Epidermal melanocyte (primary cell): ENCODE results near the gene EEFSEC.

Experiments
- DNase-seq: peaks from one replicate; pipeline ENCODE4 v3.0.0; 2011; ENCODE audit warnings: low spot score; ENCODE audit not compliant: insufficient read length

EEFSEC gene

DNA sequence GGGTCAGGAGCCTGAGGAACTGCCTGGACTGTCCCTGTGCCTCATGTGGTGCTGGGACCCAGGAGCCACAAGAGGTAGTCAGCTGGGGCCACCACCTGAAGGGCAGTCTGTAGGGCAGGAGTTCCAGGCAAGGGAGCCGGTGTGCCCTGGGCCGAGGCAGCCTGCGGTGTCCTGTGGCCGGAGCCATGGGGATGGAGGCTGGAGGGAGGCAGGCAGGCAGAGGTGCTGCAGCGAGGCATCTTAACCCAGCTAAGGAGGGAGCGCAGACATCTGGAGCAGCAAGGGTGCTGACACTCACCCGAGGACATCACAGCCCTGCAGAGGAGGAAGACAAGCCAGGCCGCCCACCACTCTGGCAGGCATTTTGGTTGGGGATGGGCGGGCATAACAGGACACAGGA is 235.7 kb downstream of the EEFSEC start:
- DNase-seq = no peak

DNA sequence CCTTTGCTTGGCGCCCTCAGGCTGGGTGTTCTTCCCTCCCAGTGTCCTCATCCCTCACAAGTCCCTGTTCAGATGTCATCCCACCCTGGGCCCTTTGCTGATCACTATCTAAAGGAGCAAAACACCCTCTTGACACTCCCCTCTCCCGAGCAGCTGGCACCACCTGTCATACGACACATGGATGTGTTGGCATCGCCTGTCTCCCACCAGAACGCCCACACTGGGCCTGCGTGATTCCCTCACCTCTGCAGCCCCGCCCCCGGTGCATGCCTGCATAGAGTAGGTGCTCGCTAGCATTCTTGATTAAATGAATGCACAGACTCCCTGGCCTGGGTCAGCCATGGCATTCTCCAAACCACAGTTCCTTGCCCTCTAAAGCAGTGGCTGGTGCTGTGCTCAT is 237.6 kb downstream of the EEFSEC start:
- no peak for DNase-seq

DNA sequence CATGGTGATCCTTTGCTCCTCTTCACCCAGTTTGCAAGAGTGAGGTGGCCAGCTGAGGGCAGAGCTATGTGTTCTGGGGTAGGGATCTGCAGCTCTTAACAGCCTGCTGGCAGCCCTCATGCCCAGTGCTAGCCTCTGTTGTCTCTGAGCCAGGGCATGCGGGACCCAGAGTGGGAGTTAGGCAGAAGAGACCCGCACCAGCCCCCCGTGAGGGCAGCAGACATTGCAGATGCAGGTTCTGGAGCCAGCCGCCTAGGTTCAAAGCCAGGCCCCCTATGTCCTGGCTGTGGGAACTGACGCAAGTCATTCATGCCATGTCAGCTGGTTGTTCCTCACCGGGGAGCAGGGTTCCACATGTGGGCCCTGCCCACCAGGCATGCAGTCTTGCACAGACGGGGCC is 238.7 kb downstream of the EEFSEC start:
- DNase-seq = no peak

DNA sequence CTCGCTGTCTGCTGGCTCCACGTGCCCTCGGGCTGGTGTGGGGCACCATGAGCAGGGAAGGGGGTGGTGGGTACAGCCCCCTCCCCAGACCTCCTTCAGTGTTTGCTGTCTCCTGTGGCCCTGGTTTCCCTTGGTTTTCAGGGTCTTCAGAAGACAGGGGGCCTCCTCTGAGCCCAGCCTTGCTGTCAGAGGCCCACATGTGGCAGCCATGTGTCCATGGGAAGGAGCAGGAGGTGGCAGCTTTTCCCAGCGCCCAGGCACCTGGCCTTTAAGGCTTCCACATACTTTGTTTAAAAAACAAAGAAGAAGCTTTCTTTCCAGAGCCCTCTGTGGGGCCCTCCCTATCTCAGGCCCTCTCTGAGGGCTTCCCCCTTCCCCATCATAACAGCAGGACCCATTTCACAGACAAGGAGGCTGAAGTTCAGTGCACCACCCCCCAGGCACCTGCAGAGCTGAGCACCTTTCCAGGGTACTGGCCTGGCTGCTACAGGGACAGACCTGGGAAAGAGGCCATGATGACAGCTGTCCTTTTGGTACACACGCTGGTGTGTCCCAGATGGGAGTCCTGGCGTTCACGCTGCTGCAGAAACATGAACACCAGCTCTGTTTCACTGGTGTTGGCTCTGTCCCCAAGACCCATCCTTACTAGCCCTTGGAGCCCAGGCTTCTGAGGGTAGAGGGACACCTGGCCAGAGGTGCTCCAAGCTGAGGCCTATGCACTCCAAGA is 239.7 kb downstream of the EEFSEC start:
- no peak for DNase-seq

DNA sequence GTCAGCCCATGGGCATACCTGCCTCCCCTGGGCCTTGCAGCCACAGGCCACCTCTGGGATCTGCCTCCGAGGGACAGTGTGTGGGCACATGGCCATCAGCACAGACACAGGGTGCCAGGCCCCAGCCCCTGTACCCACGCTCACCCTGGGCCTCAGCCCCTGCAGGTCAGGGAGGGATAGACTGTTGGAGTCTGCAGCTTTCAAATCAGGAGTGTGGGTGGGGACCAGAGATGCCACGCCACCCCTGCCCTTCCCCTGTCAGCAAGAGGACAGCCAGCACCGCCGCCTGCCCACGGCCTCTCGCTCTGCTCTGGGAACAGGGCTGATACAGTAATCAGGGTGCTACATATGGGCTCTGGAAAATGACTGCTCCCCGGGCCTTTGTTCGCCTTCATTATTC is 240.8 kb downstream of the EEFSEC start:
- no peak for DNase-seq

DNA sequence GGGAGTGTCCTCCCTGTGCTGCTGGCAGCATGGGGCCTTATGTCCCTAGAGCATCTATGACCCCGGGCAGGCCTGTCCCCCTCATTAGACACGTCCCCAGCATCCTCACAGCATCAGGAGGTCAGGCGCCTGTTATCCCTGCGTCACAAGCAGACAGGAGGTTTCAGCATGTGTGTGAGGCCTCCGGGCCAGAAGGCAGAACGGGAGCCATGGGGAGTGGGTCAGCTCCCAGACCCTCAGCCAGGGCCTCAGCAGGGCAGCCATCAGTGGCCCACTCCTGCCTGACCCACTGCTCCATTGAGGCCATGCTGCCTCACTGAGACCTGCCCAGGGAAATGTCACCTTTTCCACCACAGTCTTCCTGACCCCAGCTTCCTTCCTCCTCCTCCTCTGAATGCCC is 241.8 kb downstream of the EEFSEC start:
- no peak for DNase-seq

DNA sequence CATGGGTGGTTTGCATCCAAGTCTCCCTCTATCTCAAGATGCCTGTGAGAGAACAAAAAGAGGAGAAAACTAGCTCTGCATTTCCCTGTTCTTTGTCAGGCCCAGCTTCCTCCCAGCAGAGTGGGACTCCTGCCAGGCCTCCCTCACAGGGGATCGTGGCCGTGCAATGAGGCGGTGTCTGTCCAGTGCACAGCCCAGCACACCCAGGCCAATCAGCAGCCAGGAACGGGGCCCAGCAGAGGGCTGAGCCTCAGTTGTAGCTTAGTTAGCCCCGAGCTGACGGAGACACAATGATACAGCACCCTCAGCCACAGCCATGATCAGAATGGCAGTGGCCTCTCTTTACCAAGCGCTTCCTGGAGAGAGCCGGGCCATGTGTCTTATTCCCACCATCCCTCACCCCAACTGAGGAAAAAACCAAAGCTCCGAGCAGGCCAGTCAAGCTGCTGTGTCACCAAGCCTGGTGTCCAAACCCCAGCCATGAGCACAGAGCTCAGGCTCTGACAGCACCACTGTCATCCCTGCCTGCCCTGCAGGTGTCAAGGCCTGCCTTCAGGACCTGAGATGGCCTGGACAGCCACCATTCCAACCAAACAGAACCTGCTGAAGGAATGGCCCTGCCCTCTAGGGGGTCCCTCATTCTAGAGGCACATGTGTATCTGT is 242.3 kb downstream of the EEFSEC start:
- no peak for DNase-seq

DNA sequence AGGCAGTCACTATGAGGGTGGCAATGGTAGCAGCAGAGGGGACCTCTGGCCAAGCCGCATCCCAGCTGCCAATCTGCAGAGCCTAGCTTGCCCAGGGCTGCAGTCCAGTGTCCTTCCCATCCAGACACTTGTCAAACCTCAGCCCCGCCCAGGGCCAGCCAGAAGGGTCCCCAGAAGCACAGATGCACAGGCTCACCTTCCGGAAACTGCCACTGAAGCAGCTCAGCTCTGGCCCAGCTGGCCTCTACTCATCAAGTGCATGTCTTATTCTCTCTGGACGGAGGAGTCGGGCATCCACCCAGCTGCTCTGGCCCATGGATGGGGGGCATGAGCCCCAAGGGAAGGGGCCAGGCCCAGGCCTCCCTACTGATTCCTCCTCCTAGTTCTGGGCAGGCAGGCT is 244.2 kb downstream of the EEFSEC start:
- no peak for DNase-seq

DNA sequence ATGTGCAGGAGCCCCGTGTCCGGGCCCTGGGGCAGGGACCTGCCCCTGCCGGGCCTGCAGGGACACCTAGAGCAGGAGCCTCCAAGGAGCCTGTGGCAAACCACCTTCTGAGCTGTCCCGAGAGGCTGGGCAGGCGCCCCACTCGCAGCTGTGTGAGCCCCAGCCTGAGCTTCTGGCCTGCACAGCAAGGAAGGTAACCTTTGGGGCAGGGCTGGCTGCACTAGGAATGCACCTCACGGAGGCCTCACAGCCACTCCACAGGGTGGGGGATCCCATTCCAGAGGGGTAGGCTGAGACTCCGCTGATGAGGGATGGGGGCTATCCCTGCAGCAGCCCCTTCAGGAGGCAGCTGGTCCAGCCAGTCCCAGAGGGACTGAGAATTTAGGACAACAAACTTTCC is 245.3 kb downstream of the EEFSEC start:
- DNase-seq = no peak

DNA sequence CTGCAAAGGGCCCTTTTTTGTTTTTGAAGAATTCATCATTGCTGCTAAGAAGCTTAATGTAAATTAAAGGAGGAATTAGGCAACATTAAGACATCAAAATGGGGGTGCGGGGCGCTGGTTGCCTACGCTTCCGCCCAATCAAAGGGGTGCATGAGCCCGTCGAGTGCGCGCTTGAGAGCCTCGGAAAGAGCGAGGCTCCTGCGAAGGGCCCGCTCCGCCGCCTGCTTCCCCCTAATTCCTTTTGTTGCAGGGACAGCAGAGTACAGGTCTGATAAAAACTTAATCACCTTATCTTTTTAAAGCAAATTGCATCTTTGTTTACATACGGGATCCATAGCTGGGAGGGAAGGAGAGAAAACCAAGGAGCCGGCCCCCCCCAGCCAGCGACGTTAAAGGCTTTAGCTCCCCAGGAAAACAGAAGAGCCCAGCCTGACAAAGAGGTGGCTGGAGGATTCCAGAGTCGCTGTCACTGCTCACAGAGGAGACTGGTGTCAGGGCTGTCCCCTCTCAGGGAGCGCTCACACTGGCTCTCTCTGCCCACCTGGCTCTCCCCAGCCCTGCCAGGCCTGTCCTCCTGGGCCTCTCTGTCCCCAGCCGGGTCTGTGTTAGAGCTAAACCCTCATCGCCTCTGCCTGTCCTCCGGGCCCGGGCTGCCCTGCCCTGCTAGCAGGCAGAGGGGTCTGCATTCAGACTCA is 246.1 kb downstream of the EEFSEC start:
- DNase-seq = no peak

DNA sequence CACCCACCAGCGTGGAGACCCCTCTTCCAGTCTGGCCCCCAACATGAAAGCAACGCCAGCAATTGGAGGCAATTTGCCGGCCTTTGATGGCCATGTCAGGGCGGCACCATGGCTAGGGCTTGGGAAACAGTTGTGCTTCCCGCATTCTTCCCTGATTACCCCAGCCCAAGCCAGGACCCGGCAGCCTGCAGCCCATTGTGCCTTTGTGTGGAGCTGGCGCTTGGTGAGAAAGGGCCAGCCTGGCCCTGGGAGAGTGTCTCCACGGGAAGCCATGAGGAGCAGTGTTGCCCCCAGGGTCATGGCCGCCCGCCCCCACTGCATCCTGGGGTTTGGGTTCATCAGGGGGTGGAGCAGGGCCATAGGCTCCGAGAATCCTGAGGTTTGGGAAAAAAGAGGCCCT is 247.4 kb downstream of the EEFSEC start:
- DNase-seq = no peak

DNA sequence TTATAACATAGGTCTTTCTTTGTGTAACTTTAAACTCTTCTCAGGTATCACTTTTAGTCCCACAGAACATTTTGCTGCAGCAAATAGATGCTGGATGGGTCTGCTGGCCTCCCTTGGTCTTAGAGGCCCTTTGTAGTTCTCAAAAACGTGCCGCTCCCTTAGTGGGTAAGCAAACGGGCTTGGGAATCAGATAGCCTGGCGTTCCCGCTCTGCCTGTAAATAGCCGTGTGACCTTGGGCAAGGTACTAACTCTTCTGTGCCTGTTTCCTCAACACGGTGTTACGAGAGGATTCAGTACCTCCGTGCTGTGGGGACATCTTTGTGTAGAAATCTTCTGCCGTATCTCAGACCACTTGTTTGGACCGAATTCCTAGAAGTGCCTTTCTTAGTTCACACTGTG is 249.0 kb downstream of the EEFSEC start:
- no peak for DNase-seq

DNA sequence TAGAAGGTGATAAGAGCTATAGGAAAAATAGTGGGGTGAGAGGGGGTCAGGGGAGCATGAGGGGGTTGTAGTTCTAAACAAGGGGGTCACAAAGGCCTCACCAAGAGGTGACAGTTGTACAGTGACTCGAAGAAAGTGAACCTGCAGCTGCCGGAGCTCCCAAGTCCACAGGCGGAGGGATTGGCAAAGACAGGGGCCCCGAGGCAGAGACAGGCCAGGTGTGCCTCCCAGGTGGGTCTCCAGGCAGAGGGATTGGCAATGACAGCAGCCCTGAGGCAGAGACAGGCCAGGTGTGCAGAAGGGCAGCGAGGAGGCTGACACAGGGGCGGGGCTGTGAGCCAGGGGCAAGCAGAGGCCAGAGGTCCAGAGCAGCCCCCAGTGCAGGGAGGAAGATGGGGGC is 249.7 kb downstream of the EEFSEC start:
- DNase-seq = no peak

DNA sequence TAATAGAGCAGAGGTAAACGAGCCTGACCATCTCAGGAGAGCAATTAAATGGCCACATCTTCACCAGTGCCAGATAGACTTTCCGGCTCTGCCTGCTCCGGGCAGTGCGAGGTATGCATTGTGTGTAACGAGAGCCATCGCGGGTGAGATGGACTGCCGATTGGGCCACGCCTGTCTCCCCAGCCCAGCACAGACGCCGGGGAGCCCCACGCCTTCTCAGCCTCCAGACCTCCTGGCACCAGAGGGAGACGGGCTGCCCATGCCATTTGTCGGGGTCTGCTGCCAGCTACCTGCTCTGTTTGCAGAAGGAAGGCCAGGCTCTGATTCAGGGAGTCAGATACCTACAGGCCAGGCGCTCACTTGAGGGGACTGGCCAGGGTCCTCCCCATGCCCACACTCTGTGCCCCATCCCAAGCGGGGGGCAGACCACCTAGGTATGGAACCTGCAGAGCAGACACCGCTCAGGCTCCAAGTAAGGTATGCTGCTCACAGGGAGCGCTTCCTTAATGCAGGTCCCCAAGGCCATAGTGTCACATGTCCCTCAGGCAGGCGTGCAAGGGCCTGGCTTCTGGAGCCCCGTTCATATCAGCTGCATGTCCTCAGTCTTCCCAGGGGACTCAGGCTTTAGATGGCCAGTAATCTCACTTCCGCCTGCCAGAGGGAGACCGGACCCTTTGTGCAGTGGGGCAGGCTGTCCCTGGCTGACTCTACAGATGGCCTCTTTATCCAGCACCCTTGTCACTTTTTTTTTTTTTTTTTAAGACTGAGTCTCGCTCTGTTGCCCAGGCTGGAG is 251.2 kb downstream of the EEFSEC start:
- no peak for DNase-seq

DNA sequence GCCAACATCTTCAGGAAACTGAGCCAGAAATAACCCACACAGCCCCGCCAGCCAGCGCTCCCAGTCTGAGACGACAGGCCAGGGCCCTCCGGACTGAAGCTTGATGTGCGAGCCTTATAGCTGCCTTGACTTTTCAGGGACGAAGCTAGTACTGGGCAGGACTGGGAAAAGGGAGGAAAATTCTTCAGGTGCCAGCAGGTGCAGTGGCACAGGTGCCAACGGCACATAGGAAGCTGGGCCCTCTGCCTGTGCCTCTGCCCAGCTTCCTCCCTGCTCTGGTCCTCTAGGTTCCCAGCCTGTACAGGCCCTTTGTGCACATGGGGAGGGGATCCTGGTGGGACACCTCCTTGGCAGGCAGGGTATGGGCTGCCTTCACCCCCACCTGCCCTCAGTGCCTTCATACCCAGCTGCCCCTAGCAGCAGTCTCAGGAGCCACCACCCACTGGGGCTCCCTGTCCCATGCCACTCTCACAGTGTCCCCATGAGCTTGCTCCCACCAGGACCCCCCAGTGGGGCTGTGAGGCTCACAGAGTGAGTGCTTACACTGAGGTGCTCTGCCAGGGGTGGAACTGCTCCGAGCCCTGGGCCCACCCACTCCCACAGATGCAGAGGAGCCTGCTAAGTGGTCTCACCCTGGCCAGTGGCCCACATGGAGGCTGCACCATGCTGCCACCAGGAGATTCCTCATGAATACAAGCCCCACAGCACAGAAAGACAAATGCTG is 252.4 kb downstream of the EEFSEC start:
- DNase-seq = no peak

DNA sequence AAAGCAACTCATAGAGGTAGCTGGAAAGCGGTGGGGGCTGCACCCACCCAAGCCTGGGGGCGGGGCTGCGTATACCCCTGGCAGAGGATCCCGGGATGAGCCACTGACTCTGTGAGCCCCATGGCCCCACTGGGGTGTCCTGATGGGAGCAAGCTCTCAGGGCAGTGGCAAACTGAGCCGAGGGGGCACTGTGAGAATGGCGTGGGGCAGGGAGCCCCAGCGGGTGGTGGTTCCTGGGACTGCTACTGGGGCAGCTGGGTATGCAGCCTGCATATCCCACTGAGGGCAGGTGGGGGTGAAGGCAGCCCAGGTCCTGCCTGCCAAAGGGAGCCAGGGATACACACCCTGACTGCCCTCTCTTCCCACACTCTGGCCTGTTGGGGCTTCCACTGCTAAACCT is 254.0 kb downstream of the EEFSEC start:
- DNase-seq = no peak

DNA sequence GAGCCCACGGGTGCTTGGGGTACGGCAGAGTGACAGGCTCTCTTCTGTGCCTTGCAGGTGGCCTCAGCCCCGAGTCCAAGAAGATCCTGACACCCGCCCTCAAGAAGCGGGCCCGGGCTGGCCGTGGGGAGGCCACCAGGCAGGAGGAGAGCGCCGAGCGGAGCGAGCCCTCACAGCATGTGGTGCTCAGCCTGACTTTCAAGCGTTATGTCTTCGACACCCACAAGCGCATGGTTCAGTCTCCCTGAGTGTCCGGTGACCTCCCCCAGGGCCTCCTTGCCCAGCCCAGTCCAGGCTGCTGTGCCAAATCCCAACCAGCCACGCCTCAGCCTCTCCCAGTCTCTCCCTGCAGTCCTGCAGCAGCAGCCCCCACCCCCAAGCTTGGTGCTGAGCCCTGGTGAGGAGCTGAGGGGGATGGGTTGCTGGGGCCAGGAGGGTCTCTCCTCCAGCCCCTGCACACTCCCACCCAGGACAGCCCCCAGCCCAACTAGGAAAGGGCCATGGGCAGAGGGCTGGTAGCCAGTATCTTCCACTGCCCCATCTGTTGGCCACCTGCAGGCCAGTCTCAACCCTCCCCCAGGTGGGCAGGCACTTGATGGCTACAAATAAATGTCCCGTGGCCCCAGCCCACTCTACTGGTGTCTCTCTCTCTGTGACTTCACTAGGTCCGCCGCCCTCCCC is 254.9 kb downstream of the EEFSEC start:
- DNase-seq = no peak

DNA sequence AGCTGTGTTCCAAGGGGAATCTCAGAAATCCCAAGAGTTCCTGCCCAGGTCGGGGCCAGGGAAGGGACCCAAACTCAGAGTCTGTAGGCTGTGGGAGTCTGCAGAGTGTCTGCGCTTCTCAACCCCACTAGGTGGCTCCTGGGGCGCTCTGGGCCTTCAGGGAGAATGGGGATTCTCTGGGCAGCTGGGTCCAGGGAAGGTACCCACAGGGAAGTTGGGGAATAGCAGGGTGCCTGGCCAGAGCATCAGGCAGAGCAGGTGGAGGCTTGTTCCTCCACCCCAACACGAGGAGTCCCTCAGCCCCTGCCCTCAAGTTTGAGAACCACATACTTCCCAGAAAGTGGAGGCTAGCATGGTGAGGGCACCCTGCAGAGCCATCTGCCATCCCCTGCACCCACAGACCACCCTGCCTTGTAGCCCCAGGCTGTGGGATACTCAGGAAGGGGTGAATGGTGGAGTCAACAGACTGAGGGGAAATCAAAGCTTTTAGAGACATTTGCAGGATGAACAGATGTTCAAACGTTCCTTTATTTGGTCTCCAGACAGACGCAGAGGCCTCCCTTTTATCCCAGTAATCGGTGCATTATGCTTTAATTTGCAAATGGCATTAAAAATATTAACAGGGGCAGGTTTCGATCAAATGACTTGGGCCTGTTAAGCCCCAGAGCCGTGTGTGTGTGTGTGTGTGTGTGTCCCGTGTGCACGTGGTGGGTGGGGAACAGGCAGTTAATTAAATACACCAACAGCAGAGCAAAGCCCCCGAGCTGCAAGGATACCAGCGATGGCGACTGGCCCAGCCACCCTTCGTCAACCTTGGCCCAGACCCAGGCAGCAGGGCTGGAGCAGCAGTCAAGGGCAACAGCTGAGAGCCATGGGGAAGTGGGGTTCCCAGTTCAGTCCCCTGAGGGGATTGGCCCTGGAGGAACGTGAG is 255.7 kb downstream of the EEFSEC start:
- DNase-seq = no peak
